Erythroblast (primary cell): ENCODE measurements around the gene CCDC51.

Experiments used
- DNase-seq, 2 experiments: peaks; one replicate each; lab custom pipeline; 2025; lab: John Stamatoyannopoulos, UW
- GATA1 ChIP-seq: IDR thresholded peaks from 2 replicates; pipeline ENCODE4 v1.6.1; 2011; ENCODE audit warnings: low read depth, mild to moderate bottlenecking, control low read depth, low read length, moderate library complexity
- POLR2A ChIP-seq: IDR thresholded peaks from 2 replicates; pipeline ENCODE4 v1.6.1; 2011; ENCODE audit warnings: mild to moderate bottlenecking, low read length

CCDC51 gene

GRCh38 chr3:48426401-48426909, 13.5 kb downstream of the CCDC51 start:
- TF ChIP-seq GATA1 = no peak
- TF ChIP-seq POLR2A = no peak

GRCh38 chr3:48425281-48425812, 14.6 kb downstream of the CCDC51 start:
- no peak for DNase-seq
- no peak for TF ChIP-seq GATA1
- TF ChIP-seq POLR2A = no peak

More at GRCh38 chr3:48426401-48426909, 13.5 kb downstream of the CCDC51 start:
- no peak for DNase-seq

- TF ChIP-seq POLR2A = no peak
- TF ChIP-seq GATA1 = no peak
- DNase-seq = no peak
These were observed 15.8 kb downstream of the CCDC51 start for GRCh38 chr3:48423883-48424695.

GRCh38 chr3:48423241-48423882, 16.6 kb downstream of the CCDC51 start:
- no peak for TF ChIP-seq GATA1
- TF ChIP-seq POLR2A = no peak
- DNase-seq = no peak

- no peak for DNase-seq
- TF ChIP-seq GATA1 = no peak
- no peak for TF ChIP-seq POLR2A
These were observed 17.2 kb downstream of the CCDC51 start for GRCh38 chr3:48422681-48423080.

- TF ChIP-seq GATA1 (no peak), POLR2A (no peak)
- no peak for DNase-seq
These were observed 17.6 kb downstream of the CCDC51 start for GRCh38 chr3:48422272-48422671.

GRCh38 chr3:48420561-48420960, 19.4 kb downstream of the CCDC51 start:
- DNase-seq = no peak
- no peak for TF ChIP-seq POLR2A
- no peak for TF ChIP-seq GATA1

GRCh38 chr3:48419597-48419996, 20.3 kb downstream of the CCDC51 start:
- no peak for TF ChIP-seq POLR2A
- TF ChIP-seq GATA1 = no peak
- no peak for DNase-seq

- TF ChIP-seq GATA1 (no peak), POLR2A (no peak)
These were observed 20.8 kb downstream of the CCDC51 start for GRCh38 chr3:48419149-48419548.

GRCh38 chr3:48418651-48419050, 21.3 kb downstream of the CCDC51 start:
- DNase-seq = no peak
- no peak for TF ChIP-seq GATA1
- no peak for TF ChIP-seq POLR2A

More at GRCh38 chr3:48419149-48419548, 20.8 kb downstream of the CCDC51 start:
- DNase-seq = no peak

- no peak for DNase-seq
These were observed 21.8 kb downstream of the CCDC51 start for GRCh38 chr3:48418140-48418539.

GRCh38 chr3:48417529-48418108, 22.3 kb downstream of the CCDC51 start:
- no peak for TF ChIP-seq GATA1
- TF ChIP-seq POLR2A = no peak
- no peak for DNase-seq

More at GRCh38 chr3:48418140-48418539, 21.8 kb downstream of the CCDC51 start:
- TF ChIP-seq POLR2A (no peak), GATA1 (no peak)

GRCh38 chr3:48416546-48416945, 23.4 kb downstream of the CCDC51 start:
- no peak for DNase-seq
- no peak for TF ChIP-seq GATA1
- no peak for TF ChIP-seq POLR2A

GRCh38 chr3:48416091-48416505, 23.8 kb downstream of the CCDC51 start:
- TF ChIP-seq GATA1 (no peak), POLR2A (no peak)
- DNase-seq = no peak
